Measurements from ENCODE around the gene DDX54.

DDX54 gene

DNA sequence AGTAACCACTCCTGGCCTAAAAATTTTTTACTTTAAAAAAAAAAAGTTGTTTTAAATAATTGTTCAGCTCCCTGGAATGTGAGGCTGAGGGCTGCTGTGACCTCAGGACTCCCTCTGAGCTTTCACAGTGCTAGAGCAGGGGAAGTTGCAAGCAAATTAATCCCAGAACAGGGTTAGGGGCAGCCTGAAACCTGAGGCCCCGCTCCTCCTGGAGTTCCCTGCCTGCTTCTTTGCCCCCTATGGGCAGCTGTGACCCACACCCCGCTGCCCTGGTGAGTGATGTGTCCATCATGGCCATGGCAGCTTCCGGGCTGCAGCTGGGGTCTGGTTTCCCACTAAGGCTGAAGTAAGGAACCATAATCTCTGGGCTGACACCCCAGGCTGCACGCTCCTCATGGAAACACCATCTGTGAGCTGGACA is 9.7 kb upstream of the DDX54 start:
- Histone ChIP-seq H3K27ac (replicated peaks) (no peak overlapping the region), H3K4me3 (replicated peaks; ENCODE audit: insufficient read depth, low read length) (no peak overlapping the region), H3K27me3 (ENCODE audit: insufficient read depth, poor library complexity, severe bottlenecking) (no peaks in the 10 kb centered on the region)
- no peak for DNase-seq (ENCODE audit: low read depth in 1 of 2, low spot score in 1 of 2)
- no peak for TF ChIP-seq SPI1 (IDR thresholded peaks at IDR 0.05; ENCODE audit: borderline replicate concordance, low read depth)
- TF ChIP-seq POLR2AphosphoS5 (IDR thresholded peaks at IDR 0.05; ENCODE audit: low read depth) = no peak
- TF ChIP-seq REST (IDR thresholded peaks at IDR 0.05; ENCODE audit: insufficient replicate concordance, low read depth) = no peak
- TF ChIP-seq CTCF (IDR thresholded peaks at IDR 0.05; ENCODE audit: insufficient read depth, low read length) = no peak
- TF ChIP-seq GABPA (IDR thresholded peaks at IDR 0.05; ENCODE audit: low read depth) = no peak

DNA sequence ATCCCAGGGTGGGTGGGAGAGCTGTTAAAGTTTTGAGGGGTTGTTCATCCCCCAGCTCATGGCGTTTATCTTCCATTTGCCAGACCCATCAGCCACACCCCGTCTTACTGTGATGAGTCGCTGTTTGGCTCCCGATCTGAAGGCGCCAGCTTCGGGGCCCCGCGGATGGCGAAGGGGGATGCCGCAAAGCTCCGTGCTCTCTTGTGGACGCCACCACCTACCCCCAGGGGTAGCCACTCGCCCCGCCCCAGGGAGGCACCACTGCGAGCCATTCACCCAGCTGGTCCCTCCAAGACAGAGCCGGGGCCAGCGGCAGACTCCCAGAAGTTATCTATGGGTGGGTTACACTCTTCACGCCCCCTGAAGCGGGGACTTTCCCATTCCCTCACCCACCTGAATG is 5.9 kb upstream of the DDX54 start:
- no peak for DNase-seq (ENCODE audit: low read depth in 1 of 2, low spot score in 1 of 2)
- no peak for TF ChIP-seq CTCF (IDR thresholded peaks at IDR 0.05; ENCODE audit: insufficient read depth, low read length)
- TF ChIP-seq POLR2AphosphoS5 (IDR thresholded peaks at IDR 0.05; ENCODE audit: low read depth) = no peak
- no peak for TF ChIP-seq SPI1 (IDR thresholded peaks at IDR 0.05; ENCODE audit: borderline replicate concordance, low read depth)
- TF ChIP-seq GABPA (IDR thresholded peaks at IDR 0.05; ENCODE audit: low read depth) = no peak
- no peak for TF ChIP-seq REST (IDR thresholded peaks at IDR 0.05; ENCODE audit: insufficient replicate concordance, low read depth)
- no peak overlapping the region for H3K4me3 ChIP-seq (replicated peaks; ENCODE audit: insufficient read depth, low read length)
- H3K27ac ChIP-seq (replicated peaks) = no peak overlapping the region
- no peaks in the 10 kb centered on the region for H3K27me3 ChIP-seq (ENCODE audit: insufficient read depth, poor library complexity, severe bottlenecking)

DNA sequence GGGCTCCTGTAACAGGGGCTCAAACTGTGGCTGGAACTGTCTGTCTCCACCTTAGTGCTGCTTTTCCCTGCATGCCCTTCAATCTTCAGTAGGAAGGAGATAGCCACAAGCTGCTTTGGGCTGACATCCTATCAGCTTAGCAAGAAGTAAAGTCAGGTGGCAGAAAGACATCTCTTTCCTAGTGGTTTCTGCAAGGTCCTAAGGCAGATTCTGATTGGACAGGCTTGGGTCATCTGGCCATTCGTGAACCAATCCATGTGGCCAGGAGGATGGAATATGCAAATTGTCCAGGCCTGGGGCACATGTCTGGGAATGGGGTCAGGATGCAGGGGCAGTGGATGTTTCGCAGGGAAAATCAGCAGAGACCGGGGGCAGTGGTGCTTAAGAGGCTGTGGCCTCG is 5.5 kb upstream of the DDX54 start:
- DNase-seq (ENCODE audit: low read depth in 1 of 2, low spot score in 1 of 2) = no peak
- Histone ChIP-seq H3K27me3 (ENCODE audit: insufficient read depth, poor library complexity, severe bottlenecking) (no peaks in the 10 kb centered on the region), H3K27ac (replicated peaks) (no peak overlapping the region), H3K4me3 (replicated peaks; ENCODE audit: insufficient read depth, low read length) (no peak overlapping the region)
- TF ChIP-seq CTCF (IDR thresholded peaks at IDR 0.05; ENCODE audit: insufficient read depth, low read length) (no peak), REST (IDR thresholded peaks at IDR 0.05; ENCODE audit: insufficient replicate concordance, low read depth) (no peak), SPI1 (IDR thresholded peaks at IDR 0.05; ENCODE audit: borderline replicate concordance, low read depth) (no peak), POLR2AphosphoS5 (IDR thresholded peaks at IDR 0.05; ENCODE audit: low read depth) (no peak), GABPA (IDR thresholded peaks at IDR 0.05; ENCODE audit: low read depth) (no peak)

Data from HL-60 (cell line).